Sigmoid colon (tissue), 4 donors: ENCODE measurements around the gene PAN2.
"Not testable (repeated sequence)": the region's sequence is repeated elsewhere in the genome, so short reads cannot be mapped to it uniquely, and the experiment has no call there.

ENCODE experiments used
- CTCF ChIP-seq, 4 experiments: fragments of 450-650 bp in 3 of 4; fragments of 200-600 bp in 1 of 4; IDR thresholded peaks; one replicate each; pipeline ENCODE4 v1.5.1; 2016 to 2019; ENCODE audit warnings: antibody characterized with exemption in 4 of 4, mild to moderate bottlenecking in 3 of 4, moderate library complexity in 2 of 4
- POLR2A ChIP-seq, 2 donors: fragments of 450-650 bp; IDR thresholded peaks; one replicate each; pipeline ENCODE4 v1.6.1; 2016; ENCODE audit warnings: antibody characterized with exemption in 2 of 2, mild to moderate bottlenecking in 2 of 2, moderate library complexity in 2 of 2
- POLR2AphosphoS5 ChIP-seq, 4 donors: sonication (generic); formaldehyde crosslinking; IDR thresholded peaks; one replicate each; pipeline ENCODE4 v1.6.1; 2017; ENCODE audit warnings: antibody characterized with exemption in 4 of 4

- TF ChIP-seq POLR2AphosphoS5, CTCF, POLR2A (IDR thresholded peaks at IDR 0.05): not testable (repeated sequence)
Measured at GRCh38 chr12:56342290-56342689, 8.5 kb upstream of the PAN2 start.
